GM12892 (cell line): ENCODE data around the gene TSR1.
"Not testable (repeated sequence)": the region's sequence is repeated elsewhere in the genome, so short reads cannot be mapped to it uniquely, and the experiment has no call there.

Experiments
- POLR2A ChIP-seq: IDR thresholded peaks from 2 replicates; pipeline ENCODE4 v1.6.1; 2011; ENCODE audit warnings: low read depth, low read length, control low read depth
- POLR2AphosphoS5 ChIP-seq: IDR thresholded peaks from 2 replicates; pipeline ENCODE4 v1.6.1; 2011; ENCODE audit warnings: low read depth, low read length, control low read depth
- TAF1 ChIP-seq: IDR thresholded peaks from 2 replicates; pipeline ENCODE4 v1.6.1; 2011; ENCODE audit warnings: low read depth, mild to moderate bottlenecking, control low read depth, low read length, borderline replicate concordance

DNA sequence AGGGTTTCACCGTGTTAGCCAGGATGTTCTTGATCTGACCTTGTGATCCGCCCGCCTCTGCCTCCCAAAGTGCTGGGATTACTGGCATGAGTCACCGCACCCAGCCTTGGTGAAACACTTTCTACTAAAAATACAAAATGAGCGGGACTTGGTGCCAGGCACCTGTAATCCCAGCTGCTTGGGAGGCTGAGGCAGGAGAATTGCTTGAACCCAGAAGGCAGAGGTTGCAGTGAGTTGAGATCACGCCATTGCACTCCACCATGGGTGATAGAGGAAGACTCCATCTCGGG is 19.4 kb downstream of the TSR1 start:
- not testable (repeated sequence) for TF ChIP-seq POLR2AphosphoS5, POLR2A, TAF1
